Daoy (cell line): Measurements from ENCODE around the gene HNRNPDL. TPM values are rescaled to one million over a fixed set of nuclear protein-coding genes. Genes with fewer than 3 reads are reported as not detected.
A peak's percentile ranks its signal among the peaks of the same experiment; 100 is the strongest.
"Not testable (repeated sequence)": the region's sequence is repeated elsewhere in the genome, so short reads cannot be mapped to it uniquely, and the experiment has no call there.

Source experiments
- DNase-seq: peaks from one replicate; pipeline ENCODE4 v3.0.0-alpha.2; 2015; ENCODE audit warnings: low read depth
- total RNA-seq: library from RNA; depleted of rRNA; stranded (reverse); fragments of >200 nt; shearing (Covaris generic); gene quantifications from 2 replicates; pipeline ENCODE4 v1.2.3, GENCODE V29; 2014; rRNA removed

The HNRNPDL gene
- total RNA-seq, result 206 and 252 TPM in 2 replicates

DNA sequence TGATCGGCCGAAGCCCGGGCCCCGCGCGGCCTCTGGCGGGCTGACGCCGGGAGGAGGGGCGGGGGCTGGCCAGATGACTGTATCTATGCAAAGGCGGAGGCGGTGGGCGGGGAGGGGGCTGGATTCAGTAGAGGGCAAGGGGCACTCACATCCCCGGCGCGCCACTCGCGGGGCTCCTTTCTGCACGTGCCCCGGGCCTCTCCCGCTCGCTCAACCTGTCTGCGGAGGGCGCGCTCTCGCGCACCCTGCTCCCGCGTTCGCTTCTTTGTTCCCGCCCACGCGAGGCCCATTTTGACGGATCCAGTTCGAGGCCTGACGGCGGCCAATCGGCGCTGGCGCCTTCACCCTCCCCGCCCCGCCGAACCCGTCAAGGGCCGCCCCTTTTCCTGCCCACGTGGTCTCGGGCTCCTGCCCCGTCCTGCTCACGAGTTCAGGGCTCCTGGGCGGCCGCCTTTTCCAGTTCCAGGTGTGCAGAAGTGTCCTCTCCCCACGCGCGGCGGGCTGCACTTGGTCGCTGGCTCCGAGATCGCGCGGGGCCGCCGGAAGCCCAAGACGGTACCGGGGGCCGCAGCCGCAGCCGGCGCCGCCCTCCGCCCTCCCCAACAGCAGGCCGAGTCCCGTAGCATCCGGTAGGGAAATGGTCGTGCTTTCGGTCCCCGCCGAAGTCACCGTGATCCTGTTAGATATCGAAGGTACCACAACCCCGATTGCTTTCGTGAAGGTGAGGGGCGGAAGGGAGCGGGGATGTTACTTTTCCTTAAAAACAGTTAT lies at the start of gene HNRNPDL, which contains the start of gene ENOPH1:
Gene HNRNPDL (minus strand): TSS at position 270 of the 771 bp plus-strand sequence. CDS start 772 bp downstream, outside the sequence.
Gene ENOPH1 (plus strand): TSS at position 398 of the 771 bp plus-strand sequence. CDS start 240 bp downstream, at position 638.
- DNase-seq, result peak; percentile 93

DNA sequence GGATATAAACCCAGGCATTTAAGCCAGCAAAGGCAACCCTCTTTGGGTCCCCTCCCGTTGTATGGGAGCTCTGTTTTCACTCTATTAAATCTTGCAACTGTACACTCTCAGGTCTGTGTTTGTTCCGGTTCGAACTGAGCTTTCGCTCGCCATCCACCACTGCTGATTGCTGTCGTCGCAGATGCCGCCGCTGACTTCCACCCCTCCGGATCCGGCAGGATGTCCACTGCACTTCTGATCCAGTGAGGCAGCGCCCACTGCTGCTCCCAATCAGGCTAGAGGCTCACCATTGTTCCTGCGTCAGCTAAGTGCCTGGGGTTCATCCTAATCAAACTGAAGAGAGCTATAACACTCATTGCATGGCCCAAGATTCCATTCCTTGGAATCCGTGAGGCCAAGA lies 49.3 kb upstream of the HNRNPDL start:
- no peak for DNase-seq

DNA sequence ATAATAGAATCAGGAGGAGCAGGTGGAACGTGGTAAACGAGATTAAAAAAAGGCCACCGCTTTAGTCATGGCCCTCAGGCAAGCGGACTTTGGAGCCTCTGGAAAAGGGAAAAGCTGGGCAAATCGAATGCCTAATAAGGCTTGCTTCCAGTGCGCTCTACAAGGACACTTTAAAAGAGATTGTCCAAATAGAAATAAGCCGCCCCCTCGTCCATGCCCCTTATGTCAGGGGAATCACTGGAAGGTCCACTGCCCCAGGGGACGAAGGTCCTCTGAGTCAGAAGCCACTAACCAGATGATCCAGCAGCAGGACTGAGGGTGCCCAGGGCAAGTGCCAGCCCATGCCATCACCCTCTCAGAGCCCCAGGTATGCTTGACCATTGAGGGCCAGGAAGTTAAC lies 47.2 kb upstream of the HNRNPDL start:
- not testable (repeated sequence) for DNase-seq

DNA sequence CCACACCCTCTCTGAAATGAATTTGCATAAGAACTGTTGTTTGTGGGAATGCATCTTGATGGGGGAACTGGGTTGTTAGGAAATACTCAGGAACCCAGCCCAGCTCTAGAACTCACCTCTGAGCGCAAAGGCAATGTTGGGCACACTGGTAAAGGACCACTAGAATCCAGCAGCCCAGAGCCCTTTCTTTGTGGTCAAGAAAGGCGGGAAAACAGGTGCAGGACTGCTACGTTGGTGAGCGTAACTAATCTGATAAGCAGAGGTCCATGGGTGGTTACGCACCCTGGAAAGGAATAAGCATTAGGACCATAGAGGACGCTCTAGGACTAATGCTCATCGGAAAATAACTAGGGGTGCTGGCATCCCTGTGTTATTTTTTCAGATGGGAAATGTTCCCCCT lies 45.7 kb upstream of the HNRNPDL start:
- not testable (repeated sequence) for DNase-seq

DNA sequence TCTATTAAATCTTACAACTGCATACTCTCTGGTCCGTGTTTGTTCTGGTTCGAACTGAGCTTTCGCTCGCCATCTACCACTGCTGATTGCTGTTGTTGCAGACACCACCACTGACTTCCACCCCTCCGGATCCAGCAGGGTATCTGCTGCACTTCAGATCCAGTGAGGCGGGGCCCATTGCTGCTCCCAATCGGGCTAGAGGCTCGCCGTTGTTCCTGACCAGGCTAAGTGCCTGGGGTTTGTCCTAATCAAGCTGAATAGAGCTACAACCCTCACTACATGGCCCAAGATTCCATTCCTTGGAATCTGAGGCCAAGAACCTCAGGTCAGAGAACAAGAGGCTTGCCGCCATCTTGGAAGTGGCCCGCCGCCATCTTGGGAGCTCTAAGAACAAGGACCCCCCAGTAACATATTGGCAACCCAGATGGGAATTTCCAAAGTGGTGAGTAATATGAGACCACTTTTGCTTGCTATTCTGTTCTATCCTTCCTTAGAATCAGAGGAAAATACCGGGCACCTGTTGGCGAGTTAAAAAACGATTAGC lies 43.4 kb upstream of the HNRNPDL start:
- DNase-seq, result no peak

DNA sequence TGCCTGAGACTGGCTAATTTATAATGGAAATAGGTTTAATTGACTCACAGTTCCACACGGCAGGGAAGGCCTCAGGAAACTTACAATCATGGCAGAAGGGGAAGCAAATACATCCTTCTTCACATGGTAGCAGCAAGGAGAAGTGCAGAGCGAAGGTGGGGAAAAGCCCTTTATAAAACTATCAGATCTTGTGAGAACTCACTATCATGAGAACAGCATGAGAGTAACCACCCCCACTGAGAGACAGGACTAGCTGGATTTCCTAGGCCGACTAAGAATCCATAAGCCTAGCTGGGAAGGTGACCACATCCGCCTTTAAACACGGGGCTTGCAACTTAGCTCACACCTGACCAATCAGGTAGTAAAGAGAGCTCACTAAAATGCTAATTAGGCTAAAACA lies 42.8 kb upstream of the HNRNPDL start:
- peak; percentile 6 for DNase-seq

DNA sequence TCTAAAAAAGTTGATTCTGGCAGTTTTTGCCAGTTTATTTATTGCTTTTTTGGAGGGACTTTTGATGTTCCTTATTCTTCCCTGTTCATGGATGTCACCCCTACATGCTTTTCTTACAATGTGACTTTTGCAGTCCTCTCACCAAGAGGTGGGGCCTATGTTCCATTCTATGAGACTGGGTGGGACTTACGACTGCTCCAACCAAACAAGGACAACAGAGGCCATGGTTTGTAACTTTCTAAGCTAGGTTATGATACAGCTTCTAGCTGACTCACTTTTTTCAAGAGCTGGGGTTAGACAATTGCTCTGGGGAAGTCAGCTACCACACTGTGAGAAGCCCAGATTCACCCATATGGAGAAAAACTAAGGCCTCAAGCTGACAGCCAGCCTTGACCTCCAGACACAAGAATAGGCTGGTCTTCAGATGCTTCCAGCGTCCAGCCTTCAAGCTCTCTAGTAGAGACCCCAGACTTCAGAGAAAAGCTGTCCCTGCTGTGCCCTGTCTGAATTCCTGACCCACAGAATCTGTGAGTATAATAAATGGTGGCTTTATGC lies 39.6 kb upstream of the HNRNPDL start:
- peak; percentile 3 for DNase-seq

DNA sequence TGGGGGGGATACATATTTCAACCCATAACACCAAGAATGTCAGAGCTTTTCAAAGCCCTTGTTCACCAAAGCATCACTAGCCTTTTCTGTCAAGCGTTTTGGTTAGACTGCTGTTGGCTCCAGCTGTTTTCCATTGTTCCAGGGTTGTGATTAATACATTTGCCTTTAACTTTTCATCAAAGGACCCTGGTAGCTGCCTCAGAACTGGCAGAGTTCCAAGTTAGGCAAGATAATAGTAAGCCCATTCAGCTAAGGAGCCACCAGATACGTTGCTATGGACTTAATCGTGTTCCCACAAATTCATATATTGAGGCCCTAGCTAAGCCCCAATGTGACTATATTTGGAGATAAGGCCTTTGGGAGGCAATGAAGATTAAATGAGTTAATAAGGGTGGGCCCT lies 37.2 kb upstream of the HNRNPDL start:
- no peak for DNase-seq

DNA sequence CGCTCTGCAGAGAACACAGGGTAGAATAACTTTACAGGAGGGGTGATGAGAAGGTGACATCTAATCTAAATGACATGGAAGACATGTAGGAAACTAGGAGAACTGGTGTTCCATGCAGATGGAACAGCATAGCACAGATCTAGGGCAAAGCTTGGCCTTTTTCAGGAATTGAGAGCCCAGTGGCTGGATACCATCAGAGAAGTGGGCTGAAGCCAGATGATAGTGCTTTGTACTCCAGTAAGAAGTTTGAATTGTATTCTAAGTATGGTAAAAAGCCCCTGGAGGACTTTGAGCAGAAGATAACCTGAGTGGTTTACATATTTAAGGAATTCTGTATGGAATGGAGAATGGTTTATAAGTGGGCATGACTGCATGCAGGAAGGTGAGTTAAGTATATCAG lies 33.0 kb upstream of the HNRNPDL start:
- DNase-seq, result no peak

DNA sequence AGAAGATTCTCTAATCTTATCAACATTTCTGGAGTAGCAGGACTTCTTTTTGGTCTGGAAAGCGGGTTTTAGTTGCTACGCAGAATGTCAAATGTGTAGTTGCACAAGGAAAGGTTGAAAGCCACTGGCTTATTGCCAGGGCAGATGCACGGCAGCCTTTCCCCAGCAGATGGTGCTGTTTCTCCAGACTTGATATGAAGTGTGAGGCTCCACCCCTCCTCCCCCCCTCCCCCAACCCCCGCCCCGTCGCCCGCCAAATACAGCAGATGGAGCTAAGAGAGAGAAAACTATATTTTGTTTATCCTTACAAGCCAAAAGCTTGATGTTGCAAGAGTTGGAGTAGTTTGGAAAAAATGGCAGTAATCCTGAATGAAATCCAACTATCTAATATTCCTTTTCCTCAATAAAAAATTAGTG lies 32.2 kb upstream of the HNRNPDL start:
- peak; percentile 61 for DNase-seq

DNA sequence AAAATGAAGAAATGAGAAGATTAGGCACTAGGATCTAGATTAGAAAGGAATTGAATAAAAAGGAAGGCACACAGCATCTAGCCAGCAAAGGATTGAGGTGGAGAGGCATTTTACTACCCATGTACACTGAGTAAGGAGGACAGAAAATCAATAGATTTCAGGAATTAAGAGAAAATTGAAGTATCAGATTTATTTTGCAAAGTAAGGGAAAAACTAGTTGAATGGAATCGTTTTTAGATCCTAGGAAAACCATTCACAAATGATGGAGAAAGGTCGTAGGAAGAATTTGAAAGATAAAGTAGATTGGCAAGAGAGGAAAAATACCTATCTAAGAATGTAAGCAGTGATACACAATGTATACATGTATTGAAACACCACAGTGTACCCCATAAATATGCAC lies 31.4 kb upstream of the HNRNPDL start:
- DNase-seq, result no peak

DNA sequence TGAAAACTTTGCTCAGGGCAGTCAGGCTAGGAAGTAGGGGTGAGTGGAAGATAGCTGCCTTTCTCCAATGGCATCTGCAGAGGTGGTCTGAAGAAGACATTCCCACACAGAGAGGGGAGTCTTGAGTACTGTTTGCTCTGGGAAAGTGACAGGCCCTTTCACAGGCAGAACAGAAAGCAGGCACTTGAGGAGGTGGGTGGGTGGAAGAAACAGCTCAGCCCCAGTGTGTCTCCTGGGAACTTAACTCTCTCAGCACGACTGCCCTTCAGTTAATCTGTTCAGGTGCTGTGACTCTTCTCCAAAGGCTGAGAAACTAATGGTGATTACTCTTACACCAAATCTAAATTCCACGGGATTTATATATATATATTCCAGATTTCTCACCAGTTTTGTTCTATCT lies 28.5 kb upstream of the HNRNPDL start:
- no peak for DNase-seq

DNA sequence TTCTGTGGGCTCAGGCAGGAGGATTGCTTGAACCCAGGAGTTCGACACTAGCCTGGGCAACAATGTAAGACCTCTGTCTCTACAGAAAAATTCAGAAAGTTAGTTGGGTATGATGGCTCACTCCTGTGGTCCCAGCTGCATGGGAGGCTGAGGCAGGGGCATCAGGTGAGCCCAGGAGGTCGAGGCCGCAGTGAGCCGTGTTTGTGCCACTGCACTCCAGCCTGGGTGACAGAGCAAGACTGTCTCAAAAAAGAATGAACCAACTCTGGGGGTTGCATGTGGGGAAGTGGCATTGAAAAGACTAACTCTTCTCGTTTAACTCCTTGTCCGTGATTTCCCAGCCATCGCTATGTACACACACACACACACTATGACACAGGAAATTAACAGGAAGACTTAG lies 27.0 kb upstream of the HNRNPDL start:
- DNase-seq, result no peak

DNA sequence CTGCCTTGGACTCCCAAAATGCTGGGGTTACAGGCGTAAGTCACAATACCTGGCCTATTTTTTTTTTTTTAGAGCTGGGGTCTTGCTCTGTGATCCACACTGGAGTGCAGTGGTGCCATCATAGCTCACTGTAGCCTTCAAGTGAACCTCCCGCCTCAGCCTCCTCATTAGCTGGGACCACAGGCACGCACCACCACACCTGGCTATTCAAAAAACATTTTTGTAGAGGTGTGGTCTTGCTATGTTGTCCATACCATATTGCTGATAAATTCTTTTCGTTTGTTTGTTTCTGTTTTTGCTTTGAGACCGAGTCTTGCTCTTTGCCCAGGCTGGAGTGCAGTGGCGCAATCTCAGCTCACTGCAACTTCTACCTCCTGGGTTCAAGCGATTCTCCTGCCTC lies 21.8 kb upstream of the HNRNPDL start:
- no peak for DNase-seq

DNA sequence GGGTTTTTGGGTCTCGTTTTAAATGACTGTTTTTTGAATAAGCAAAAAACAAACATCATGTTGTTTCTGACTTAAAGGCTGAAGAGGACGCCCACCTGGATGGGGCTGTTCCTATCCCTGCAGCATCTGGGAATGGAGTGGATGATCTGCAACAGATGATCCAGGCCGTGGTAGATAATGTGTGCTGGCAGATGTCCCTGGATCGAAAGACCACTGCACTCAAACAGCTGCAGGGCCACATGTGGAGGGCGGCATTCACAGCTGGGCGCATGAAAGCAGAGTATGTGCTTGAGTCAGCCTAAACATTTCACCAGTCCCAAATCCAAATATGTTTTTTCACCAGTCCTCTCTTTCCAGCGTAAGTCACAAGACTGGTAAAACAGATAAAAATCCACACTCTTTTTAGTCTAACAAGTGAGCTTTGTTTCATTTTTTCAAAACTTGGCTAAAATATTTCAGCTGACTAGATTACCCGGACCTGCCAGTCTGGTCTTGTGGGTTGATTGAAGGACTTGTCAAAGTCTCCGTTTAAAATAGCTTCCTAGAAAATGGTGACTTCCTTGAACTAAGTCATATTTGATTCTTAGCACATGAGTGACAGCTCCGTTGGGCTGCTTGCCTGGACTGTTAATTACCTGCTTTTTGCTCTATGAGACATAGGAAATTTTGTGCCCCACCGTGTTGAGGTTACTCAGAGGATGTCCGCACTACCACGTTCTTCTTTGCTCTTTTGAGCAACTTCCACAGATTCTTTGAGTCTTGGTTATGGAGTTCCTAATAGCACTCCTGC lies 20.9 kb upstream of the HNRNPDL start:
- DNase-seq, result no peak

DNA sequence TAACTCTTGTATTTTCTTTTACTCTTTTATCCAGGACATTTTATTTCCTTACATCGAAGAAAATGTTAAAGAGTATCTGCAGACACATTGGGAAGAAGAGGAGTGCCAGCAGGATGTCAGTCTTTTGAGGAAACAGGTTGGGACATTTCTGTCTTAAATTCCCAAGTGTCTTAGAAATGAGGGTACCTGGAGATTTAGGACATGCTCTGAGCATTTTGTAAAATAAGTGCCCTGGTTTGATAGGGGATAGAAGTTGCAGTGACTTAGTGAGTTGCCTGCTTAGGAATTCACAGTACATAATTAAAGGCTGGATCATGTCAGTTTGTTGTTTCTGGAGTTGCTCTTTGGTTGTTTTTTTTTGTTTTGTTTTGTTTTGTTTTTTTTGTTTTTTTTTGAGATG lies 17.6 kb upstream of the HNRNPDL start:
- DNase-seq, result no peak

DNA sequence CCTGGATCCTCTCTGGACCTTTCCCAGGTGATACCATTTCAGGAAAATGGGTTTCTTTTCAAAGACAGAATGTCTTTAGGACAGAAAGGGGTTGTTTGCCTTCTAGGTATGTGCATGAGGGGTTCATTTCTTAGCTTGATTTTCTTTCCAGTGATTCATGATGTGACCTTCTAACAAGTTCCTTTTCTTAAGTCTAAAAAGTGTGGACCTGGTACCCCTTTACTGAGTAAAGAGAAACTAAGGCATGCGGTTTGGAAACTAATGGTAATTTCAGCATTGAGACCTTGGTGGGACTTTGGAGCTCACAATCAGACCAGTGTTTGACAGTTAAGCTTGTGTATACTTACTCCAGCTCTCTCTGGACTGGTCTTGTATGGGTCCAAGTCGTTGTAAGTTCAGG lies 8.8 kb upstream of the HNRNPDL start:
- DNase-seq, result no peak

DNA sequence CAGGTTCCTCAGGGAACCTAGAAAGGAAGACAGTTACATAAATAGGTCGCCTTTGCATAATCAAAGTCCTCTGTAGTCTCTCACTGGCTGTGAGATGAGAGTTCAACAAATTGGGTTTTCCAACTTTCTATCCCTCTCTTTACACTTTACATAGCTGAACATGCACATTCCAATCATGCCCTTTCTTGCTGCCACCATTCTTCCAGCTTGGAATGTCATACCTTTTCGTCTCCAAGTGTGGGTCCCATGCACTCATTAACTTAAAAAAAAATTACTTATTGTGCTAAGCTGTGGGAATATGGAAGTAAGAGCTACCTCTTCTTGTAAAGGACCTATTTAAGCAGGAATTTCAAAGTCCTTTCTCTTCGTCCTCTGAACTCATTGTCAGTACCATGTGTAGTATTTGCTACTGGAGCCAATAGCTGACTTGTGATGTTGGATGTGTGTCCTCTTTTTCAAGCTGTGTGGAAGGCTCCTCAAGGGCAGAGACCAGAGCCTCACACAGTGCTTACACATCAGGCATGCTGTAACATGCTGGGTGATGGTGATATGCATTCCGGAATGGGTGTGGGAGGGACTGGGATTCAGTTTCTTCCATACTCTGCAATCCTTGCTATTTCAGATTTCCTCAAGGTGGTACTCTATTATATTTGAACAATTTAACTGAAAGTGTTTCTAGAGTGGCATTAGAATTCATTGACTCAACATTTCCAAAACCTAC lies 7.2 kb upstream of the HNRNPDL start:
- no peak for DNase-seq

DNA sequence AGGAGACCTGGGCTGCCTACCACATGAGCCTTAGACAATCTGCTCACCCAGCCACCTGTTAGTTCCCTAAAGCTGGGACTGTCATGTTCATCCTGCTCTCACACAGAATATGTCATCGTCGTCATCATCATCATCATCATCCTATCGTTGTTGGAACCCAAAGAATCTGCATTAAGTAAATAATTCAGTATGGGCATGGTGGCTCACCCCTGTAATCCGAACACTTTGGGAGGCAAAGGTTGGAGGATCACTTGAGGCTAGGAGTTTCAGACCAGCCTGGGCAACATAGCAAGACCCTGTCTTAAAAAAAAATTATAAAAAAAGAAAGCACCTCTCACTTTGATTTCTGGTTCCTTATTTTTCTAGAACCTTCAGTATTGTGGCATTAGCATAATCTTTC lies 6.5 kb upstream of the HNRNPDL start:
- DNase-seq, result no peak

DNA sequence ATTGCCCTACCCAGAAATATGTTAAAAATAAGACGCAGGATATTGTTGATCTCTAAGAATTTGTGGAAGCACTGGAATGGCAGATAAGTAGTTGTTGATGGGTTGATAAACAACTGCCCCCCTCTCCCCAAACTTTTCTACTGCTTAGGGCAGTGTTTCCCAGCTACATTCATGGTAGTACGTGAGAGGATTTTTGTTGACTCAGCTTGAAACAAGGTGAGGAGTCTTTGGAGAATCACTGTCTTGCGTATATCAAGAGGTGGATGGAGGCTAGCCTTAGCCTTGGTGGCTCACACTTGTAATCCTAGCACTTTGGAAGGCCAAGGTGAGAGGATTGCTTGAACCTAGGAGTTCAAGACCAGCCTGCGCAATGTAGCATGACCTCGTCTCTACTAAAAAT lies 5.9 kb upstream of the HNRNPDL start:
- DNase-seq, result no peak

DNA sequence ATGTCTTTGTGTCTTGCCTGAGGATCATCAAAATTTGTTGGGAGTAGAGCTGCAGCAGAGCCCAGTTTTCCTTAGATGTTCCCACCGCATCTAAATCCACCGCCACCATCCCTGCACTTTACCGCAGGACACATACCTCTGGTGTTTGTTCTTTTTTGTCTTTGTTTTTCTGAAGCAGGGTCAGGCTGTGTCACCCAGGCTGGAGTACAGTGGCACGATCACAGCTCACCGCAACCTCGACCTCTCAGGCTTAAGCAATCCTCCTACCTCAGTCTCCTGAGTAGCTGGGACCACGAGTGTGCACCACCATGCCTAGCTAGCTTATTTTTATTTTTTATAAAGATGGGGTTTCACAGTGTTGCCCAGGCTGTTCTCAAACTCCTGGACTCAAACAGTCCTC lies 4.7 kb upstream of the HNRNPDL start:
- no peak for DNase-seq

DNA sequence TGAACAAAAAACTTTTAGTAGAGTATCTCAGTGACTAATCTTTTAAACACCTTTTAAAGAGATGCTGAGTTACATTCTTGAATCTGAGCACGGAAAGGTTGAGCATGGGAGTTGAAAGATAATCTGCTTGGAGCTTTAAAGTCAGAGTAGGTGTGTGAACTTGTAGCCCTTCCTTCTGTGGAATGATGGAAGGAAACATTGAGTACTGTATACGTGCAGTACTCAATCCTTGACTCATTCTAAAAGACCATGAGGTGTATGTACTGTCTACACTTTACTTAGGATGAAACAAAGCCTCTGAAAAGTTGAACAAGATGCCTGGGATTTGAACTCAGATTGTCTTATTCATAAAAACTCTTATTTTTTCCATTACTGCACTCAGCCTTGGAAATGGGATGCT lies 3.5 kb upstream of the HNRNPDL start:
- DNase-seq, result no peak
